Psoas muscle (tissue), 8 donors: ENCODE measurements around the gene KCNH2. TPM values are rescaled to one million over a fixed set of nuclear protein-coding genes. Genes with fewer than 3 reads are reported as not detected.
A peak's percentile ranks its signal among the peaks of the same experiment; 100 is the strongest.

Source experiments
- ATAC-seq, 4 donors: fragments of 200-7000 bp; cut with Tn5 transposase; one replicate each; pipeline ENCODE4 v1.9.1; 2020; ENCODE audit warnings: moderate library complexity in 3 of 4, mild to moderate bottlenecking in 2 of 4
- DNase-seq, 2 donors: peaks; one replicate each; pipeline ENCODE4 v3.0.0-alpha.2; 2020
- H3K27ac ChIP-seq: fragments of 200-600 bp; one replicate; pipeline ENCODE4 v1.8.0; 2022
- H3K27me3 ChIP-seq, 3 donors: fragments of 200-600 bp in 1 of 3; one replicate each; pipeline versions ENCODE4 v1.6.1 to v1.8.0; 2013 to 2022; ENCODE audit warnings: low read length in 2 of 3, mild to moderate bottlenecking in 2 of 3, moderate library complexity in 1 of 3; ENCODE audit not compliant: insufficient read depth in 3 of 3
- H3K36me3 ChIP-seq, 2 donors: fragments of 200-600 bp in 1 of 2; one replicate each; pipeline versions ENCODE4 v1.6.1 to v1.8.0; 2013 to 2022; ENCODE audit warnings: low read depth in 1 of 2, mild to moderate bottlenecking in 1 of 2, moderate library complexity in 1 of 2; ENCODE audit not compliant: insufficient read depth in 1 of 2
- H3K4me1 ChIP-seq: fragments of 200-600 bp; one replicate; pipeline ENCODE4 v1.8.0; 2022
- H3K4me3 ChIP-seq: fragments of 200-600 bp; one replicate; pipeline ENCODE4 v1.8.0; 2022; ENCODE audit warnings: mild to moderate bottlenecking
- H3K9me3 ChIP-seq: fragments of 200-600 bp; one replicate; pipeline ENCODE4 v1.8.0; 2022
- WGBS, 3 donors: extraction: QIAGEN DNeasy Blood & Tissue Kit; methylation state at CpG; one replicate each; pipeline versions ENCODE4 v1.1.6 to v1.1.7; 2013; 5-methylcytosine and 5-hydroxymethylcytosine counted together
- intact Hi-C, 2 donors: fragments of 100-400 bp; cut with DNase I; formaldehyde crosslinking; loops; one replicate each; pipeline versions ENCODE4 v1.11.0 to v1.14.2; 2022
- polyA plus RNA-seq, 3 donors: library from polyadenylated mRNA; stranded (reverse); fragments of 200-250 nt; gene quantifications; one replicate each; pipeline ENCODE4 v1.2.3, GENCODE V29; 2013
- total RNA-seq, 4 donors: library from RNA; stranded (reverse); fragmentation: NEBNext Ultra II Directional in 2 of 4; extraction: Animal tissue kit (Norgen Biotek cat#: 25700) in 2 of 4; gene quantifications; one replicate each; pipeline versions ENCODE4 v1.2.1 to v1.2.4, GENCODE V29; 2021 to 2023
- TF ChIP-seq, protein P1 (sequence below): fragments of 200-600 bp; IDR thresholded peaks from one replicate; pipeline ENCODE4 v1.8.0; 2022; ENCODE audit warnings: antibody characterized with exemption
- donor health status: healthy with polysubstance abuse.
- donor health status: DM: no; HTN: no; CAD: no; lungs with moderate emphysema.
- donor health status: Bipolar disorder and iron deficiency.
- donor health status: healthy.
- donor health status: DM: yes; HTN: yes; CAD: no.
- donor health status: DM: no; HTN: no; CAD: no.
- donor health status: DM: no; HTN: no; CAD: no.
- donor health status: DM: yes; HTN: yes; CAD: no.

Gene KCNH2
- total and polyA plus RNA-seq, 7 donors: 0.18 to 0.48 (median 0.22) TPM

DNA sequence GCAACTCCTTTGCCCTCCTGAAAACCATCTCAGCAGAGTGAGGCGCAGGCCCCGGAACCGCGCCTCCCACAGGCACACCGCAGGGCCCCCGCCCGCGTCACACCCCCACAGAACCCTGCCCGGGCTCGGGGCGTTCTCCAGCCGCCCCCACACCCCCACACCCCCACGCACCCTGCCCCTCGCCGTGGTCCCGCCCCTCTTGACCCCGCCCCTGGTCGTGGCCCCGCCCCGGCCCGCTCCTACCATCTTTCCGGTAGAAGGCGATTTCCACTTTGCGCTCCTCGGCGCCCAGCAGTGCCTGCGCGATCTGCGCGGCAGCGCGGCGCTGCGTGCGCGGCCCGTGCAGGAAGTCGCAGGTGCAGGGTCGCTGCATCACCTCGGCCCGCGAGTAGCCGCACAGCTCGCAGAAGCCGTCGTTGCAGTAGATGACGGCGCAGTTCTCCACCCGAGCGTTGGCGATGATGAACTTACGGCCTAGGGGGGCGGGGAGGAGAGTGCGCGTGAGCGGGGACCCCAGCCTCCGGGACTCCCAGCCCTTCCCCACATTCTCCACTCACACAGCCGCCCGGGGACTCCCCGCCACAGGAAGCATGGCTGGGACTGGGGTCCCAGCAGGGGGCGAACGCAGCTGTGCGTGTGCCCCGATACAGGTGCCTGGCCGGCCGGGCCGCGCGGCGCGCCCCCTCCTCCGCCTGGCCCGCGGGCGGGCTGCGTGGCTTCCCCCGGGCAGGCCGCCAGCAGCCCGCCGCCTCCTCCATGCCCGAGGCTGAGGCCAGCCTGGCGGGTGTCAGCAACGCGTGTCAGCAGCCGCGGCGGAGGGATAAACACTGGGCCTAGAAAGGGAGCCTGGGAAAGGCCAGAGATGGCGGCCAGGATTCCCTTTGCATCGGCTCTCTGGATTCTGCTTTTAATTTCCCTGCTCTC is 3.4 kb downstream of the KCNH2 start:
- no peaks in the 10 kb centered on the region for H3K9me3 ChIP-seq
- no peak overlapping the region for H3K27ac ChIP-seq
- peaks cover 5% of the 10 kb centered on the region for H3K4me1 ChIP-seq

DNA sequence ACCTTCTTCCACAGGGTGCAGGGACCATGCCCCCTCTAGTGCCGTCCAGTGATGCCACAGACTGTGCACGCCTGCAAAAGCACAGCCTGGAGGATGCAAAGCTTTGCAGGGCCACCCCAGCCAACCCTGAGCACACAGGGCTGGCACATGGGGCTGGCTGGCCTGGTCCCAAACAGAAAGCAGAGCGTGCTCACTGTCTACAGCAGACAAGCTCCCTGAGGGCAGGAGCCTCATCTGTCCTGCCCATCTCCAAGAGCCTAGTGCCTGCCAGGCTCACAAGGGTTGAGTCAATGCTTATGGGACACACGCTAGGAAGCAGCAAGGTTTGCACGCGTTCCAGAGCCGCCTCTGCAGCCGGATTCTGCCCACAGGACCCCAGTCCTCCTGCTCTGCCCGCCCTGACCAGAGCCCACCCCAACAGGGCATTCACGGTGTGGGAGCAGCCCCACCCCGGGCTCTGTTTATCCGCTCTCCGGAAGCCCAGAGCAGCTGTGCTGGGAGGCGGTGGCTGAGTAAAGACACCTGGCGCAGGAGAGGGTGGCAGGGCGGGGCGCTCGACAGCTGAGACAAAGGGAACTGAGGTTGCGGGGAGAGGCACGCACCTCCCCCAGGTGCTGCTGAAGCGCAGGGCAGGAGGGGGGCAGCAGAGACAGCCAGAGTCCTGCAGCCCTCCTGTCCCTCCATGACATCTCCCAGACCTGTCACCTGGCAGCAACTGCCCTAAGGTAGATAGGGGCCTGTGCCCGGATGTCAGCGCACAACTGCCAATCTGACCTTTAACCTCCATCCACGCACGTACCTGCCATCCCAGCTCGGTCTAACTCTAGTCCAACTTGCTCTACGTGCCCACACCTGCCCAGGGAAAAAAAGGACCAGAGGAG is 4.3 kb downstream of the KCNH2 start:
- DNase-seq (no peak), ATAC-seq (no peak)
- 66 to 76% (median 67%) methylated on average over 25 to 27 of the region's 27 CpGs for WGBS, 3 donors
- TF ChIP-seq, protein P1, sequence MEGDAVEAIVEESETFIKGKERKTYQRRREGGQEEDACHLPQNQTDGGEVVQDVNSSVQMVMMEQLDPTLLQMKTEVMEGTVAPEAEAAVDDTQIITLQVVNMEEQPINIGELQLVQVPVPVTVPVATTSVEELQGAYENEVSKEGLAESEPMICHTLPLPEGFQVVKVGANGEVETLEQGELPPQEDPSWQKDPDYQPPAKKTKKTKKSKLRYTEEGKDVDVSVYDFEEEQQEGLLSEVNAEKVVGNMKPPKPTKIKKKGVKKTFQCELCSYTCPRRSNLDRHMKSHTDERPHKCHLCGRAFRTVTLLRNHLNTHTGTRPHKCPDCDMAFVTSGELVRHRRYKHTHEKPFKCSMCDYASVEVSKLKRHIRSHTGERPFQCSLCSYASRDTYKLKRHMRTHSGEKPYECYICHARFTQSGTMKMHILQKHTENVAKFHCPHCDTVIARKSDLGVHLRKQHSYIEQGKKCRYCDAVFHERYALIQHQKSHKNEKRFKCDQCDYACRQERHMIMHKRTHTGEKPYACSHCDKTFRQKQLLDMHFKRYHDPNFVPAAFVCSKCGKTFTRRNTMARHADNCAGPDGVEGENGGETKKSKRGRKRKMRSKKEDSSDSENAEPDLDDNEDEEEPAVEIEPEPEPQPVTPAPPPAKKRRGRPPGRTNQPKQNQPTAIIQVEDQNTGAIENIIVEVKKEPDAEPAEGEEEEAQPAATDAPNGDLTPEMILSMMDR: no peak
- H3K27ac ChIP-seq: no peak overlapping the region
- H3K4me1 ChIP-seq: peaks cover 11% of the 10 kb centered on the region
- no peaks in the 10 kb centered on the region for H3K36me3 ChIP-seq
- no peaks in the 10 kb centered on the region for H3K9me3 ChIP-seq
- intact Hi-C loops: loop anchor here in 1 of 2 donors (1.0 kb wide), 1 partner anchor 38 kb away; no protein-coding TSS in a partner anchor
- peaks cover 0 to 59% (median 27%) of the 10 kb centered on the region in 3 donors for H3K27me3 ChIP-seq
- H3K4me3 ChIP-seq: no peak overlapping the region

More for the DNA sequence above, 3.4 kb downstream of the KCNH2 start:
- 6 to 15% (median 9%) methylated on average over 78 to 89 of the region's 89 CpGs for WGBS, 3 donors
- peak overlapping the region; percentile 56 for H3K4me3 ChIP-seq
- TF ChIP-seq, protein P1: no peak
- DNase-seq: no peak
- ATAC-seq: peak in 1 of 4 donors; percentile 35
- intact Hi-C loops: no loop called here
- no peaks in the 10 kb centered on the region for H3K36me3 ChIP-seq
- H3K27me3 ChIP-seq: peaks cover 0 to 68% (median 28%) of the 10 kb centered on the region in 3 donors

DNA sequence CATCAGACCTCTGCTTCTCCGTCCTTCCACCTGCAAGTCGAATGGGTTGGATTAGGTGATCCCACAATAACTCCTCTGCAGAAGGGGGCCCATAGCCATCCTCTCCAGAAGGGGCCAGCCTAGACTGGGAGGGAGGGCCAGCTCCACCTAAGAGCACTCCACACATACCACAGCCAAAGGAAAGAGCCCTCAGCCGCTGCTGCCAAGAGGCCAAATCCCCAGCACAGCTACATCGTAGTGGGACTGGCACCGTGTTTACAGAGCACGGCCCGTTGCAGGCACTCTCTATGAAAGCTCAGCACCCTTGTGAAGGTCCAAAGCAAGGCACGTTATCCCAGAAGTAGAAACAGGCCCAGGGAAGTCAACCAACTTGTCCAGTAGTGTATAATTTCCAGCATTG is 5.4 kb downstream of the KCNH2 start:
- Histone ChIP-seq H3K36me3 (no peaks in the 10 kb centered on the region), H3K27me3 (peaks cover 0 to 54% (median 23%) of the 10 kb centered on the region in 3 donors), H3K27ac (no peak overlapping the region), H3K4me3 (no peak overlapping the region), H3K4me1 (peaks cover 19% of the 10 kb centered on the region), H3K9me3 (no peaks in the 10 kb centered on the region)
- intact Hi-C loops: loop anchor here in 1 of 2 donors (1.0 kb wide), 1 partner anchor 40 kb away; no protein-coding TSS in a partner anchor
- TF ChIP-seq, protein P1: no peak
- 52 to 60% (median 54%) methylated on average over 8 of the region's 8 CpGs for WGBS, 3 donors
- DNase-seq (no peak), ATAC-seq (no peak)

DNA sequence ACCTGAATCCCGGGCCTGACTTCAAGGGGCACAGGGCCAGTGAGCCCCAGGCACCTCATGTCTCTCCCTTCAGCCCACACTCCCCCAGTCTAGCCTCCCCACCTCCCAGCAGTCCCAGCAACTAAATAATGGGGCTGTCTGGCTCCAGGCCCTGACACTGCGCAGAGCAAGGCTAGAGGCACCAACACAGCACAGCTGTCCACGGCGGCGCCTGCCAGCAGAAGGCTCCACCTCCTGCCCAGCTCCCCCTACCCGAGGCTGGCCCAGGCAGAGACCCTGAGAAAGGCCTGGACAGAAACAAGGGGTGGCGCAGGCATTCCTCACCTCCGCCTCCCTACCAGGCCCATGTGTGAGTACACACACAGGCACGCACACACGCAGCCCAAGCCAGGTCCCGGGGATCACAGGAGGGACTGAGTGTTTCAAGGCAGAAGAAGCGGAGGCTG is 6.1 kb downstream of the KCNH2 start:
- TF ChIP-seq, protein P1: no peak
- 30 to 36% (median 31%) methylated on average over 12 of the region's 12 CpGs for WGBS, 3 donors
- H3K4me3 ChIP-seq: no peak overlapping the region
- peaks cover 0 to 47% (median 19%) of the 10 kb centered on the region in 3 donors for H3K27me3 ChIP-seq
- H3K9me3 ChIP-seq: no peaks in the 10 kb centered on the region
- ATAC-seq: peak in 3 of 4 donors; percentile 33 to 48 (median 39)
- intact Hi-C loops: no loop called here
- peaks cover 24% of the 10 kb centered on the region for H3K4me1 ChIP-seq
- H3K27ac ChIP-seq: no peak overlapping the region
- H3K36me3 ChIP-seq: no peaks in the 10 kb centered on the region
- no peak for DNase-seq
